WTC11 (cell line): ENCODE data around the gene COL3A1. TPM values are rescaled to one million over a fixed set of nuclear protein-coding genes. Genes with fewer than 3 reads are reported as not detected.

Source experiments
- ATAC-seq: fragments of 200-7000 bp; cut with Tn5 transposase; 2 replicates; pipeline ENCODE4 v1.10.0; 2021; ENCODE audit warnings: mild to moderate bottlenecking, moderate library complexity
- Bru-seq: library from RNA; stranded (reverse); fragments of 400-500 nt; gene quantifications from one replicate; lab custom pipeline; 2021; lab: Mats Ljungman, UMichigan
- CTCF ChIA-PET: fragments of 300-600 bp; sonication (Branson Sonifier 250); formaldehyde crosslinking; loops from one replicate; lab custom pipeline; 2021; ENCODE audit warnings: antibody characterized with exemption; lab: Charles Lee
- POLR2A ChIA-PET: fragments of 350-600 bp; sonication (Branson Sonifier 250); formaldehyde crosslinking; loops from one replicate; lab custom pipeline; 2021; ENCODE audit warnings: antibody characterized with exemption; lab: Charles Lee
- DNase-seq: peaks from one replicate; pipeline ENCODE4 v3.0.0; 2021; ENCODE audit warnings: low spot score
- H3K27ac Mint-ChIP-seq: 2 replicates; pipeline ENCODE4 v1.8.0; 2021; ENCODE audit warnings: mixed read lengths
- H3K27me3 Mint-ChIP-seq: 2 replicates; pipeline ENCODE4 v1.8.0; 2021; ENCODE audit warnings: low read depth, mild to moderate bottlenecking, moderate library complexity, mixed read lengths
- H3K36me3 Mint-ChIP-seq: 2 replicates; pipeline ENCODE4 v1.8.0; 2021; ENCODE audit warnings: mixed read lengths
- H3K4me1 Mint-ChIP-seq: 2 replicates; pipeline ENCODE4 v1.8.0; 2022; ENCODE audit warnings: mixed read lengths
- H3K4me3 Mint-ChIP-seq: 2 replicates; pipeline ENCODE4 v1.8.0; 2021; ENCODE audit warnings: mild to moderate bottlenecking, moderate library complexity, mixed read lengths
- H3K9me3 Mint-ChIP-seq: 2 replicates; pipeline ENCODE4 v1.8.0; 2021; ENCODE audit warnings: mixed read lengths
- ATF2 ChIP-seq: sonication (generic); formaldehyde crosslinking; IDR thresholded peaks from 2 replicates; pipeline ENCODE4 v1.8.1; 2022; ENCODE audit warnings: low read depth, missing genetic modification reagents, borderline replicate concordance
- CDX4 ChIP-seq: fragments of 250-450 bp; sonication (Bioruptor Pico); IDR thresholded peaks from 2 replicates; pipeline ENCODE4 v1.9.0; 2021; ENCODE audit warnings: moderate library complexity, mild to moderate bottlenecking, inconsistent platforms, borderline replicate concordance
- E2F1 ChIP-seq: sonication (generic); formaldehyde crosslinking; IDR thresholded peaks from 2 replicates; pipeline ENCODE4 v1.8.0; 2022; ENCODE audit warnings: mild to moderate bottlenecking, missing genetic modification reagents
- E2F5 ChIP-seq: sonication (generic); formaldehyde crosslinking; IDR thresholded peaks from 2 replicates; pipeline ENCODE4 v1.8.1; 2022; ENCODE audit warnings: mild to moderate bottlenecking, moderate library complexity, missing genetic modification reagents
- FOXP1 ChIP-seq: sonication (generic); formaldehyde crosslinking; IDR thresholded peaks from 2 replicates; pipeline ENCODE4 v1.8.0; 2022; ENCODE audit warnings: missing genetic modification reagents, mild to moderate bottlenecking, moderate library complexity, borderline replicate concordance
- IRF2 ChIP-seq: sonication (generic); formaldehyde crosslinking; IDR thresholded peaks from 2 replicates; pipeline ENCODE4 v1.8.0; 2022; ENCODE audit warnings: low read depth, missing genetic modification reagents, borderline replicate concordance
- JAZF1 ChIP-seq: fragments of 250-450 bp; sonication (Bioruptor Pico); IDR thresholded peaks from 2 replicates; pipeline ENCODE4 v1.9.0; 2021; ENCODE audit warnings: moderate library complexity, mild to moderate bottlenecking, inconsistent platforms
- NFYB ChIP-seq: sonication (generic); formaldehyde crosslinking; conservative IDR thresholded peaks from 2 replicates; pipeline ENCODE4 v1.8.0; 2022; ENCODE audit warnings: low read depth, missing genetic modification reagents
- NR1H2 ChIP-seq: sonication (generic); formaldehyde crosslinking; IDR thresholded peaks from 2 replicates; pipeline ENCODE4 v1.9.0; 2021; ENCODE audit warnings: mild to moderate bottlenecking, moderate library complexity, missing genetic modification reagents
- PRDM15 ChIP-seq: sonication (generic); formaldehyde crosslinking; IDR thresholded peaks from 2 replicates; pipeline ENCODE4 v1.8.0; 2022; ENCODE audit warnings: missing genetic modification reagents
- SMAD3 ChIP-seq: sonication (generic); formaldehyde crosslinking; IDR thresholded peaks from 2 replicates; pipeline ENCODE4 v1.8.0; 2022; ENCODE audit warnings: missing genetic modification reagents, mild to moderate bottlenecking, borderline replicate concordance
- SMAD4 ChIP-seq: sonication (generic); formaldehyde crosslinking; IDR thresholded peaks from 2 replicates; pipeline ENCODE4 v1.8.0; 2022; ENCODE audit warnings: mild to moderate bottlenecking, missing genetic modification reagents
- ZBTB21 ChIP-seq: sonication (generic); formaldehyde crosslinking; IDR thresholded peaks from 2 replicates; pipeline ENCODE4 v1.8.1; 2023; ENCODE audit warnings: mild to moderate bottlenecking, missing genetic modification reagents, borderline replicate concordance
- ZNF121 ChIP-seq: sonication (generic); formaldehyde crosslinking; IDR thresholded peaks from 2 replicates; pipeline ENCODE4 v1.8.0; 2023; ENCODE audit warnings: missing genetic modification reagents
- ZNF281 ChIP-seq: sonication (generic); formaldehyde crosslinking; IDR thresholded peaks from 2 replicates; pipeline ENCODE4 v1.8.0; 2023; ENCODE audit warnings: mild to moderate bottlenecking, missing genetic modification reagents
- ZNF317 ChIP-seq: sonication (generic); formaldehyde crosslinking; IDR thresholded peaks from 2 replicates; pipeline ENCODE4 v1.8.1; 2023; ENCODE audit warnings: low read depth, mild to moderate bottlenecking, moderate library complexity, missing genetic modification reagents, borderline replicate concordance
- ZSCAN18 ChIP-seq: fragments of 250-450 bp; sonication (Bioruptor Pico); IDR thresholded peaks from 2 replicates; pipeline ENCODE4 v2.1.2; 2022; ENCODE audit warnings: mild to moderate bottlenecking, moderate library complexity
- long read RNA-seq, 3 experiments: library from RNA in 1 of 3; library from capped mRNA in 1 of 3; library from polyadenylated mRNA in 1 of 3; unstranded in 2 of 3; stranded (forward) in 1 of 3; transcript quantifications; one replicate each; pipeline ENCODE4 v2.0.0, GENCODE V29; 2021
- total RNA-seq: library from RNA; stranded (reverse); gene quantifications from 3 replicates; pipeline ENCODE4 v1.2.3, GENCODE V29; 2021

COL3A1 gene
- total RNA-seq: 0.61 to 2.1 TPM (median 0.76 TPM) in 3 replicates
- Bru-seq, nascent RNA: percentile 1 among the genes with signal in this experiment
- long read RNA-seq, experiment 1: 0 reads
- long read RNA-seq, experiment 2: 0 reads
- long read RNA-seq, experiment 3: 0 reads

GRCh38 chr2:188974164-188974563, at the start of gene COL3A1:
COL3A1 (plus strand) TSS chr2:188974373; CDS start chr2:188974490, 117 bp downstream.
- Mint-ChIP-seq H3K9me3 (no peaks in the 10 kb centered on the region), H3K4me1 (peaks cover 4% of the 10 kb centered on the region), H3K27me3 (no peaks in the 10 kb centered on the region), H3K4me3 (no peak within 1 kb of the TSS), H3K36me3 (no peaks in the 10 kb centered on the region), H3K27ac (no peak within 1 kb of the TSS)
- TF ChIP-seq ZNF121 (CRISPR knock-in tag) (no peak), ZBTB21 (CRISPR knock-in tag) (no peak), E2F1 (CRISPR knock-in tag) (no peak), JAZF1 (no peak)
- POLR2A ChIA-PET: no interaction called here
- ATAC-seq: no peak
- CTCF ChIA-PET: interaction anchor here (1.5 kb wide), 1 partner anchor 10 kb away, joined by 4 read pairs; no protein-coding TSS in a partner anchor
- no peak for DNase-seq

- DNase-seq (no peak), ATAC-seq (no peak)
- H3K4me1 Mint-ChIP-seq: peaks cover 3% of the 10 kb centered on the region; the same call in 1 of the 2 replicates
- peaks cover 11% of the 10 kb centered on the region for H3K36me3 Mint-ChIP-seq
- H3K4me3 Mint-ChIP-seq: no peak overlapping the region
- POLR2A ChIA-PET: no interaction called here
- H3K9me3 Mint-ChIP-seq: peaks cover 42% of the 10 kb centered on the region
- CTCF ChIA-PET: no interaction called here
- no peaks in the 10 kb centered on the region for H3K27me3 Mint-ChIP-seq
- H3K27ac Mint-ChIP-seq: no peak overlapping the region
- TF ChIP-seq SMAD4 (CRISPR knock-in tag): no peak
- no peak for TF ChIP-seq NFYB (CRISPR knock-in tag)
- TF ChIP-seq FOXP1 (CRISPR knock-in tag): no peak
- no peak for TF ChIP-seq PRDM15 (CRISPR knock-in tag)
- TF ChIP-seq ZNF317 (CRISPR knock-in tag): no peak
- no peak for TF ChIP-seq NR1H2 (CRISPR knock-in tag)
- TF ChIP-seq SMAD3 (CRISPR knock-in tag): no peak
- no peak for TF ChIP-seq E2F5 (CRISPR knock-in tag)
- TF ChIP-seq ZSCAN18 (CRISPR knock-in tag): no peak
Measured at GRCh38 chr2:188928643-188929042, 45.5 kb upstream of the COL3A1 start.

GRCh38 chr2:188931361-188931760, 42.8 kb upstream of the COL3A1 start:
- POLR2A ChIA-PET: no interaction called here
- Mint-ChIP-seq H3K27me3 (no peaks in the 10 kb centered on the region), H3K27ac (no peak overlapping the region), H3K36me3 (peaks cover 11% of the 10 kb centered on the region), H3K4me1 (peaks cover 3% of the 10 kb centered on the region; the same call in 1 of the 2 replicates), H3K4me3 (no peak overlapping the region), H3K9me3 (peaks cover 33% of the 10 kb centered on the region)
- CTCF ChIA-PET: no interaction called here
- ATAC-seq: no peak
- no peak for DNase-seq
- TF ChIP-seq JAZF1 (no peak), ZNF281 (CRISPR knock-in tag) (no peak), IRF2 (CRISPR knock-in tag) (no peak), CDX4 (CRISPR knock-in tag) (no peak), ATF2 (CRISPR knock-in tag) (no peak)
